Central memory CD8-positive, alpha-beta T cell (primary cell): ENCODE data around the gene MAFF.

Experiments used
- ATAC-seq: fragments of 150-1000 bp; cut with Tn5 transposase; replicated peaks from 2 replicates; pipeline ENCODE4 v1.10.0; 2022; ENCODE audit warnings: mild to moderate bottlenecking, moderate FRiP score, moderate number of reproducible peaks; ENCODE audit not compliant: poor library complexity, severe bottlenecking; ENCODE audit errors: extremely low read depth
- DNase-seq, 2 donors: peaks; one replicate each; pipeline ENCODE4 v3.0.0; 2021; ENCODE audit warnings: low spot score in 2 of 2
- H3K27ac Mint-ChIP-seq: one replicate; pipeline ENCODE4 v1.8.0; 2022; ENCODE audit warnings: low read depth, mild to moderate bottlenecking, moderate library complexity, mixed read lengths
- H3K27me3 Mint-ChIP-seq: one replicate; pipeline ENCODE4 v1.8.0; 2022; ENCODE audit warnings: mixed read lengths
- H3K36me3 Mint-ChIP-seq: one replicate; pipeline ENCODE4 v1.8.0; 2022; ENCODE audit warnings: mild to moderate bottlenecking, moderate library complexity, mixed read lengths; ENCODE audit not compliant: insufficient read depth
- H3K4me1 Mint-ChIP-seq: one replicate; pipeline ENCODE4 v1.8.0; 2022; ENCODE audit warnings: mixed read lengths
- H3K4me3 Mint-ChIP-seq: one replicate; pipeline ENCODE4 v1.8.0; 2022; ENCODE audit warnings: mild to moderate bottlenecking, moderate library complexity, mixed read lengths
- H3K9me3 Mint-ChIP-seq: one replicate; pipeline ENCODE4 v1.8.0; 2022; ENCODE audit warnings: mixed read lengths

MAFF gene

DNA sequence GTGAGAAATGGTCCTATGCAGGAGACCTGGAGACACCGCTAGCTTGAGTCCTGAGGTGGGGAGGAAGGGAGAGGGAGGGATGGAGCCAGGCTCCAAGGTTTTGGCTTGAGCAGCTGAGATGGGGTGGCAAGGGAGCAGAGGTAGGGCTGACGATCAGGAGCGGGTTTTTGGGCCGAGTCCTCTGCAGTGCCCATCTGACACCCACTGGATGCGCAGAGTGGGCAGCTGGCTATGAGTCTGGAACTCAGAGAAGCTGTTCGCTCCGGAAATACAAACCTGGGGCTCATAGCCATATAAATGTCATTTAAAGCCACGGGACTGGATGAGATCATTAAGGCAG is 453 bp upstream of the MAFF start:
- Mint-ChIP-seq H3K36me3 (peaks cover 15% of the 10 kb centered on the region), H3K4me3 (peak overlapping the region; percentile 79), H3K27ac (peak overlapping the region; percentile 97), H3K4me1 (peaks cover 28% of the 10 kb centered on the region), H3K27me3 (no peaks in the 10 kb centered on the region), H3K9me3 (no peaks in the 10 kb centered on the region)
- ATAC-seq (no peak), DNase-seq (no peak)

- Mint-ChIP-seq H3K27me3 (no peaks in the 10 kb centered on the region), H3K36me3 (peaks cover 15% of the 10 kb centered on the region), H3K9me3 (no peaks in the 10 kb centered on the region), H3K4me1 (peaks cover 28% of the 10 kb centered on the region), H3K4me3 (peak overlapping the region; percentile 79), H3K27ac (peak overlapping the region; percentile 97)
- DNase-seq (peak; percentile 43), ATAC-seq (peak; percentile 38)
These were observed 769 bp downstream of the MAFF start for GRCh38 chr22:38202437-38203089.

GRCh38 chr22:38203090-38203810 is 1.5 kb downstream of the MAFF start:
- Mint-ChIP-seq H3K36me3 (peaks cover 15% of the 10 kb centered on the region), H3K4me1 (peaks cover 28% of the 10 kb centered on the region), H3K9me3 (no peaks in the 10 kb centered on the region), H3K4me3 (peak overlapping the region; percentile 79), H3K27me3 (no peaks in the 10 kb centered on the region), H3K27ac (peak overlapping the region; percentile 97)
- DNase-seq (no peak), ATAC-seq (no peak)

DNA sequence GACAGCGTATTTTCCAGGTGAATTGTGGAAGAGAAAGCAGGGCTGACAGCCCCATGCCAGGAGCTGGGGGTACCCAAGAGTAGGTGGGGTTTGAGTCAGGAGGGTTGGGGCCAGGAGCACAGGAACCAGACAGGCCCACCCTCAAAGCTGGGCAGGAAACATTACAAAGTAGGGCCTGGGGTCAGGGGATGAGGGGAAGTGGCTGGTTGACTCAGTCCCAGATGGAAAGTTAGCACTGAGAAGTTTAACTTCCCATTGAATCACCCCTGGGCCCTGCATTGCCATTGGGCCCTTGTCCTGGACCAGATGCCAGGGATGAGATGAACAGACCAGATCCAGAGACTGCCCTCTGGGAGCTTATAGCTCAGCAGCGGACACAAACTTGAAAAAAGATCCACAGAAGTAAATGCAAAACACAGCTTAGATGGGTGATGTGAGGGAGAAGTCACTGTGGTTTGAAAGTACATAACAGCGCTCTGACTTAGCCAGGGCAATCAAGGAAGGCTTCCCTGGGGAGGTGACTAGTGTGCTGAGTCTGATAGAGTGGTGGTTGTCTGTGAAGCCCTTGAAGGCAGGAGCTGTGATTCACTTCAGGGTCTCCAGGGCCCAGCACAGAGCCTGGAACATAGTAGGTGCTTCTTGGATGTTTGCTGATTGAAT is 2.2 kb downstream of the MAFF start:
- Mint-ChIP-seq H3K4me1 (peaks cover 28% of the 10 kb centered on the region), H3K9me3 (no peaks in the 10 kb centered on the region), H3K36me3 (peaks cover 18% of the 10 kb centered on the region), H3K27ac (peak overlapping the region; percentile 97), H3K27me3 (no peaks in the 10 kb centered on the region), H3K4me3 (peak overlapping the region; percentile 79)
- DNase-seq (no peak), ATAC-seq (no peak)

GRCh38 chr22:38204784-38205183 is 3.0 kb downstream of the MAFF start:
- Mint-ChIP-seq H3K4me1 (peaks cover 28% of the 10 kb centered on the region), H3K36me3 (peaks cover 18% of the 10 kb centered on the region), H3K9me3 (no peaks in the 10 kb centered on the region), H3K27me3 (no peaks in the 10 kb centered on the region), H3K27ac (peak overlapping the region; percentile 44), H3K4me3 (peak overlapping the region; percentile 1)
- no peak for DNase-seq
- no peak for ATAC-seq

DNA sequence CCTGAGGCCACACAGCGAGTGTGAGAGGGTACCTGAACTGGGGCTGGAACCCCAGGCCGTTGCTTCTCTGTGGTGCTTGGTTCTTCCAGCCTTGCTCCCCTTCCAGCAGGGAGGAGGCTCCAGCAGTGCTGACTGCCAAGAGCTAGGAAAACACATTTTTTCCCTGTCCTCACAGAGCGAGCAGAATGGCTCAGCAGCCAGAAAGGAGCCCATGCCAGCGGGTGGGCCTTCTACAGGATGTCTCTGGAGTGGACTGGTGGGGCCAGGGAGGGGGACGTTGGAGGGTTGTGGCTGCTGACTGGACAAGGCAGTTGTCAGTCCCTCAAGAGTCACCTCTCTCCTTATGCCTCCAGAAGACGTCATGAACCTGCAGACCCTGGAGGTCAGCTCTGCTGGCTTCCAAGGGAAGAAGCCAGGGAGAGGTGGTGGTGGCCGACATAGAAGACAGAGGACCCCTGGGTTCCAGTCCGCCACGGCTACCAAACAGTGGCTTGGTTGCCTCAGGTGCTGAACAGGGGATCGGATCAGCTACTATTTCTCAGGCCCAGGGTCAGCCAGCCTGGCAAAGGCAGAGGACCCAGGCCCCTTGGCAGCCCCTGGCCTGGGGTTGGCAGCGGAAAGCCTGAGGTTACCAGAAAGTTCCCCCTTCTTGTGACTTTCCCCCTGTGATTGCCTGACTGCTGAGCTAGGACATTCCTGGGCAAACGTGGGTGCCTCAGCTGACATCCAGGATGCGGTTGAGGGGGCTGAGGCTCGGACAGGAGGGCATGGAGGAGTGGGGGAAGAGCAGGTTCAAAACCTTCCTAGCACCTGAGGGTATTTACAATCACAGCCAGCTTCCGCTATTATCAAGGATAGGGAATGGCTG is 3.7 kb downstream of the MAFF start:
- H3K36me3 Mint-ChIP-seq = peaks cover 19% of the 10 kb centered on the region
- H3K9me3 Mint-ChIP-seq = no peaks in the 10 kb centered on the region
- H3K4me1 Mint-ChIP-seq = peaks cover 28% of the 10 kb centered on the region
- H3K4me3 Mint-ChIP-seq = no peak overlapping the region
- DNase-seq = no peak
- peak overlapping the region; percentile 44 for H3K27ac Mint-ChIP-seq
- H3K27me3 Mint-ChIP-seq = no peaks in the 10 kb centered on the region
- ATAC-seq = no peak

GRCh38 chr22:38207898-38208432 is 6.2 kb downstream of the MAFF start:
- H3K4me1 Mint-ChIP-seq = peaks cover 22% of the 10 kb centered on the region
- no peak overlapping the region for H3K4me3 Mint-ChIP-seq
- ATAC-seq = no peak
- H3K27ac Mint-ChIP-seq = no peak overlapping the region
- peaks cover 18% of the 10 kb centered on the region for H3K36me3 Mint-ChIP-seq
- H3K27me3 Mint-ChIP-seq = no peaks in the 10 kb centered on the region
- no peaks in the 10 kb centered on the region for H3K9me3 Mint-ChIP-seq
- no peak for DNase-seq

GRCh38 chr22:38208551-38208968 is 6.8 kb downstream of the MAFF start:
- Mint-ChIP-seq H3K27ac (no peak overlapping the region), H3K4me3 (no peak overlapping the region), H3K4me1 (peaks cover 27% of the 10 kb centered on the region), H3K27me3 (no peaks in the 10 kb centered on the region), H3K36me3 (peaks cover 18% of the 10 kb centered on the region), H3K9me3 (no peaks in the 10 kb centered on the region)
- ATAC-seq (no peak), DNase-seq (no peak)

DNA sequence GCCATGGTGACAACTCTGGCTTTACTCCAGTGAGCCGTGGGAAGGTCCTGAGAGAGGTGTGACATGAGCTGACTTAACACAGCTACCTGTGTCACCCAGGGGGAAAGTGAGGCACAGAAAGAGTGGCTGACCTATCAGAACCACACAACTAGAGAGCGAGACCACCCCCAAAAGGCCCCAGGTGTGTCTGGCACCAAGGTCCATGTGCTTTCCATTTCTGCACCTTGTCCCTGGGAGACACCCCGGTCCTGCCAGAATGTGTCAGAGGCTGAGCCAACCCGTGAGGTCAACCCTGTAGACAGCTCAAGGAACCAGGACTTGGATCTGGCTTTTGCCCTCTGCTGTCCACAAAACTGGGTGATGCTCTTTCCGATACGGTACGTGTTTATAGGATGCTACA is 9.8 kb downstream of the MAFF start:
- Mint-ChIP-seq H3K27me3 (no peaks in the 10 kb centered on the region), H3K36me3 (peaks cover 23% of the 10 kb centered on the region), H3K27ac (no peak overlapping the region), H3K4me1 (peaks cover 19% of the 10 kb centered on the region), H3K4me3 (no peak overlapping the region), H3K9me3 (no peaks in the 10 kb centered on the region)
- DNase-seq (no peak), ATAC-seq (no peak)

DNA sequence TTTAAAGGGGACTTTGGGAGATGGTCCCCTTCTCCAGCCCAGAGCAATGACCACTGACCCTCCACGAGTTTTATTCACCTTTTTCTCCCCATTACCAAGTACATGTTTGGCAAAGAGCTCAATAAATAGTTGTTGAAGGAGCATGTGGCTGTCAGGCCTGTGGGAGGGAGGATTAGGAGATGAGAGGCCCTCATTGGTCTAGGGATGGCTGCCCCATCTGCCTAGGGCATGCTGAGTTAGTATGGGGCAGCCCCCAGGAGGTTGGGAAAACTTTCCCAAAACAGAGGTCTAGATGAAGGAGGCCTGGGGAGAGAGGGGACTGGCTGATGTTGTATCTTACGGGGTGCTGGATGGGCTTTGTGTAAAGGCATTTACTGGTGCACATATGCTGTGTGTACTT is 10.6 kb downstream of the MAFF start:
- no peak for DNase-seq
- no peak for ATAC-seq
- peak overlapping the region; percentile 68 for H3K27ac Mint-ChIP-seq
- H3K4me3 Mint-ChIP-seq = no peak overlapping the region
- peaks cover 19% of the 10 kb centered on the region for H3K4me1 Mint-ChIP-seq
- H3K27me3 Mint-ChIP-seq = no peaks in the 10 kb centered on the region
- H3K9me3 Mint-ChIP-seq = no peaks in the 10 kb centered on the region
- H3K36me3 Mint-ChIP-seq = peaks cover 27% of the 10 kb centered on the region

GRCh38 chr22:38213319-38213989 is 11.7 kb downstream of the MAFF start:
- ATAC-seq (no peak), DNase-seq (no peak)
- Mint-ChIP-seq H3K27ac (peak overlapping the region; percentile 68), H3K9me3 (no peaks in the 10 kb centered on the region), H3K4me3 (peak overlapping the region; percentile 6), H3K27me3 (no peaks in the 10 kb centered on the region), H3K4me1 (peaks cover 19% of the 10 kb centered on the region), H3K36me3 (peaks cover 29% of the 10 kb centered on the region)

DNA sequence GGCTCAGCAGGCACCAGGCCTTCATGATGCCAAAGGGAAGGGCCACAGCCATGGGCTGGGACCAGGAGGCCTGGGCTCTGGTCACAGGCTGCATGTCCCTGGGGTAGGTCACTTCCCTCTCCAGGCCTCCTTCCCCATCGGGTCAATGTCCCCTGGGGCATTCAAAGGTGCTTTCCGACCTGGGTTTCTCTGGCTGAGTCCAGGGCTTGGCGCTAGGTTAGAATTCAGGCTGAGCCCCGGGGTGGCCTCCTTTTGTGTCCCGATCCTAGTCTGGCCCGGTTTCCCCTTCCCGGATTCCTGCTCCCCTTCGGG is 12.2 kb downstream of the MAFF start:
- H3K36me3 Mint-ChIP-seq = peaks cover 29% of the 10 kb centered on the region
- no peak overlapping the region for H3K27ac Mint-ChIP-seq
- DNase-seq (no peak), ATAC-seq (no peak)
- H3K9me3 Mint-ChIP-seq = no peaks in the 10 kb centered on the region
- H3K4me3 Mint-ChIP-seq = no peak overlapping the region
- H3K27me3 Mint-ChIP-seq = no peaks in the 10 kb centered on the region
- H3K4me1 Mint-ChIP-seq = peaks cover 19% of the 10 kb centered on the region
